HG02970 (cell line): ENCODE data around the gene KDSR.

Experiments used
- ATAC-seq: cut with Tn5 transposase; IDR thresholded peaks from one replicate; pipeline ENCODE4 v1.9.1; 2021; ENCODE audit warnings: mild to moderate bottlenecking, moderate library complexity, moderate number of reproducible peaks; ENCODE audit not compliant: unreplicated experiment, low FRiP score

KDSR gene

DNA sequence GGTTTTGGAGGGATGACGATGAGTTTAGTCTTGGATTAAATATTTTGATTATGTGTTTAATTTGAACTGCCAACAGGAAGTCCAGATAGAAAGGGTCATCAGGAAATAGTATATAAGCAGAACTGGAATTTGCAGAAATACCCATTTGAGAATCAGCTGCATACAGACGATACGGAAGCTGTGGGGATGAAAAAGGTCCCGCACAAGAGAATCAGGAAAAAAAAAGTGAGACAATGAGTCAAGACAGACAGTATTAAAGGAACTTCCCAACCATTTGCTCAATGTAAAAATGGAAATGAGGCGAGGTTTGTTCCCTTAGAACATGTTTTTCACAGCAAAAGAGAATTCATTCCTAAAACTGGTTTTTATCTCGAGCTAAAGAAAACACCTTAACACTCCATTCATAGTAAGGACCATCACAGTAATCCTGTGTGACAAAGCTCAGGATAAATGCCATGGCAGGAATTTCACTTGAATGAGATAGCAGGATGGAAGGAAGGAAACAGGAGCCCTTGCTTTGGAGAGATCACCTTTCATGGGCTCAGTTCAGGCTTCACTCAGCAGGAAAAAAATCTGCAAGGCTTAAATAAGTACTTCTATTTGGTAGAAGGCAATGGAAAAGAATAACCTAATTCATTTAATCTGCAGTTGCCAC lies 76.7 kb downstream of the KDSR start:
- ATAC-seq = no peak

GRCh38 chr18:63288311-63288710 lies 78.7 kb downstream of the KDSR start:
- ATAC-seq = no peak

DNA sequence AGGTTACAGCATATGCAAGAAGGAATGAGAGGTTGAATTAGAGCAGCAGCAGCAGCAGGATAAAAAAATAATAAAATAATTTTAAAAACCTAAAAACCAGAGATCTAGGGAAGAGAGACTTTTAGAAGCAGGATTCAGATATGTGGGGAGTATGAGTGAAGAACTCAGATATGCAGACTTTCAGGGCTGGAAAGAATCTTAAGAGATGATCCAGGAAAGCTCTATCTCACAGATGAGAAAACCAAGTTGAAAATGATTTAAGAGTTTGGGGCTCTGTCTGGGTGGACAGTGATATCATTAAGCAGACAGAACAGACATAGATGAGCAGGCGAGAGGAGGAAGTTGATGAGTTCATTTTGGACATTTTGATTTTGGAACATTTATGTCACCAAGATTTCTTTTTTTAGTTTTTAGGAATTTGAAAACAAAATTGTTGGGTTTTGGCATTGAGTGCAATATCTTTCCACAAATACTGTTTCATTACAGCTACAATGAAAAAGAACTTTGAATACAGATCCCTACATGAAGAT lies 79.2 kb downstream of the KDSR start:
- ATAC-seq = no peak

DNA sequence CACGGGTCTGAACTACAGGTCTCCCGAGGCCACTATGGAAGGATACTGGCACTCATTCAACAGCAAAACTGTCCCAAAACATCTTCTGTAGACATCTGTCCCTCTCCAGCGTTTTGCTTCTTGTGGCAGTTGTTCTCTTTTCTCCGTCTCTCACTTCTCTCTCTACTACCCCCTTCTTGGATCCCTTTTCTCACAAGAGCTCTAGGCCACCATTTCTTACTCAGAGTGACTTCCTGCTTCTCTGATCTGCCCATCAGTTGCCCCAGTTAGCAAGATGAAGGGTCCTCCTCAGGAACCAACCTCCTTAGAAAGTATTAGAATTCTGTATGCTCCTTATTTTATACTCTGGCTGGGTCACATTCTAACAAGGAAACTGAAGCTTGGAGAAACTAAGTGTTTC lies 80.1 kb downstream of the KDSR start:
- no peak for ATAC-seq

DNA sequence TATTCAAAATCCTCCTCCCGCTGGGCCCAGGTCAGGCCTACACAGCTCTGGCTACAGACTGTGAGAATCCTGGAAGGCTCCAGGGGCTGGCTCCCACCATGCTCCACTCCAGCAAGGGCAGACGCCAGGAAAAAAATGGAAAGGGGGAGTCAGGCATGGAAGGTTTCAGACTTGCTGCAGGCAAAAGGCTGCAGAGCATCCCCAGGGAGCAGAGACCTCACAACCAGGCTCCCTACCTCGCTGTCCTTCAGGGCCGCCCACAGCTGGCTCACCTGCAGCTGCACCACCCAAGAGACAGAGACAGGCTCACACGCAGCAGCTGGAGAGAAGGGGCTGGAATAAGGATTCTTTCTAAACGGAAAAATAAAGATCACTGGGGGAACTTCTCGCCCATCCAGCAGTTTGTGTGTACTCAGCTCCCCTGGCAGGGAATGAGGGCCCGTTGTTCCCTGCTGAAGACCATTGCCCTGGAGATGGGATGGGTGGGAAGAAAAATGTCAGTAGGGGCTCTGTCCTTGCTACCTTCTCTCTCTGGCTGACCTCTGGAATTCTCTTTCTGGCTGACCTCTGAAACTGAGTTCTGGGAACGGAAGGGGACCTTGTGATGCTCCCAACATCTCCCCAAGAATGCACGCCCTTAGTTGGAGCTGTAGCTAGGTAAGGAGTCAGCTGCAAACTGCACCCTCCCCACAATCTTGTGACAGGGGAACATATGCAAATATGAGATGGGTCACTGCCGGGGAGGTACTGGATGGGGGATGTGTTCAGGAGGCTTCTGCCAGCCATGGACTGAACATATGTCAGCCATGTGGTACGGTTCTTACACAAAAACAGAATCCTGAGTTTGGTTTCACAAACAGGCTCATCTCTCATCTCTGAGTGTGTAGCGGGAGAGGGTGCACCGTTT lies 81.9 kb downstream of the KDSR start:
- ATAC-seq = peak; percentile 81

DNA sequence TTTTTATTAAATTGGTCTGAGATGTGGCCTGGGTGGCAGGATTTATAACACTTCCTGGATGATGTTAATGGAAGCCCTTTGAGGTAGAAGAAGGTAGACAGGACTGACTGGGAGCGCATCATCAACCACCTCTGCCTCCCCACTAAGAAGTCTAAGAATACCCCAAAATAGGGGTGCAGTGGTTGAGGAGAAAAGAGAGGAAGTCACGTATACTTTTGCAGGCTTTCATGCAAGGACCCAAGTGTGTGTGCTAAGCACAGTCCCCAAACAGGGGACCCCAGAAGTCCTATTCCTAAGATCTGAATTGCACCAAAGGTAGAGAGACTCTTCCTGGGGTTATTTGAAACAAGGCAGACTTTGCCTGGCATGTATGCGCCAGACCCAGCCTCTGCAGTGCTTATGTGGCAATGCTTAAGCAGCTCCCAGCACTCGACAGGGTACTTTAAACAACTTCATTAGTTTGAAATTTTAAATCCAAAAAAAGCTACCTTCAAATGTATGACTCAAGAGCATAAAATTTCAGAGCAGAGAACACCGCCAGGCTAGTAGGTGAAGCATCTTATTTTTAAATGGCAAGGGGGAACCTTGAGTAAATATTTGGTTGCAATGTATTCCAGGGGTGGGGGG lies 82.7 kb downstream of the KDSR start:
- no peak for ATAC-seq

- ATAC-seq = no peak
Measured at GRCh38 chr18:63283305-63284094, 83.5 kb downstream of the KDSR start.

- ATAC-seq = no peak
Measured at GRCh38 chr18:63282793-63283192, 84.2 kb downstream of the KDSR start.
